ENCODE results near the gene IFT80. TPM values are rescaled to one million over a fixed set of nuclear protein-coding genes. Genes with fewer than 3 reads are reported as not detected.

IFT80 gene
- total RNA-seq (2012; rRNA removed): 27.3 and 48.4 TPM in 2 replicates

GRCh38 chr3:160399125-160400029 lies at the start of gene IFT80, which contains the start of gene SMC4:
IFT80 (minus strand) TSS chr3:160399225; CDS start chr3:160384600, 14,625 bp downstream.
SMC4 (plus strand) TSS chr3:160399650; CDS start chr3:160400827, 1,177 bp downstream.
- Histone ChIP-seq H3K36me3 (ENCODE audit: insufficient read depth, low read length) (no peaks in the 10 kb centered on the region), H3K9me3 (replicated peaks; ENCODE audit: low read length) (no peaks in the 10 kb centered on the region), H3K27me3 (ENCODE audit: control insufficient read depth, insufficient read depth, low read length) (no peaks in the 10 kb centered on the region), H3K4me3 (ENCODE audit: low read length) (peak within 1 kb of the TSS; percentile 95), H3K9ac (ENCODE audit: low read depth, low read length) (peak within 1 kb of the TSS; percentile 95), H3K4me2 (ENCODE audit: low read length) (peak within 1 kb of the TSS; percentile 79), H3K4me1 (ENCODE audit: control insufficient read depth, insufficient read depth, low read length) (peaks cover 33% of the 10 kb centered on the region)

GRCh38 chr3:160447544-160447943 lies 48.5 kb upstream of the IFT80 start:
- Histone ChIP-seq H3K36me3 (ENCODE audit: insufficient read depth, low read length) (peaks cover 18% of the 10 kb centered on the region), H3K9ac (ENCODE audit: low read depth, low read length) (peak overlapping the region; percentile 81), H3K9me3 (replicated peaks; ENCODE audit: low read length) (no peaks in the 10 kb centered on the region), H3K4me2 (ENCODE audit: low read length) (peak overlapping the region; percentile 82), H3K27me3 (ENCODE audit: control insufficient read depth, insufficient read depth, low read length) (no peaks in the 10 kb centered on the region), H3K4me3 (ENCODE audit: low read length) (peak overlapping the region; percentile 81), H3K4me1 (ENCODE audit: control insufficient read depth, insufficient read depth, low read length) (peaks cover 35% of the 10 kb centered on the region)

- H3K4me2 ChIP-seq (ENCODE audit: low read length): peak overlapping the region; percentile 82
- H3K36me3 ChIP-seq (ENCODE audit: insufficient read depth, low read length): peaks cover 18% of the 10 kb centered on the region
- no peak overlapping the region for H3K9ac ChIP-seq (ENCODE audit: low read depth, low read length)
- H3K9me3 ChIP-seq (replicated peaks; ENCODE audit: low read length): no peaks in the 10 kb centered on the region
- no peak overlapping the region for H3K4me3 ChIP-seq (ENCODE audit: low read length)
- H3K27me3 ChIP-seq (ENCODE audit: control insufficient read depth, insufficient read depth, low read length): no peaks in the 10 kb centered on the region
- H3K4me1 ChIP-seq (ENCODE audit: control insufficient read depth, insufficient read depth, low read length): peaks cover 37% of the 10 kb centered on the region
These were observed 47.6 kb upstream of the IFT80 start for GRCh38 chr3:160446522-160447056.

- H3K4me3 ChIP-seq (ENCODE audit: low read length): no peak overlapping the region
- no peak overlapping the region for H3K4me2 ChIP-seq (ENCODE audit: low read length)
- H3K9ac ChIP-seq (ENCODE audit: low read depth, low read length): no peak overlapping the region
- no peaks in the 10 kb centered on the region for H3K9me3 ChIP-seq (replicated peaks; ENCODE audit: low read length)
- no peaks in the 10 kb centered on the region for H3K27me3 ChIP-seq (ENCODE audit: control insufficient read depth, insufficient read depth, low read length)
- peaks cover 18% of the 10 kb centered on the region for H3K36me3 ChIP-seq (ENCODE audit: insufficient read depth, low read length)
- H3K4me1 ChIP-seq (ENCODE audit: control insufficient read depth, insufficient read depth, low read length): peaks cover 31% of the 10 kb centered on the region
These were observed 46.8 kb upstream of the IFT80 start for GRCh38 chr3:160445854-160446253.

GRCh38 chr3:160444411-160444810 lies 45.4 kb upstream of the IFT80 start:
- H3K36me3 ChIP-seq (ENCODE audit: insufficient read depth, low read length): peaks cover 29% of the 10 kb centered on the region
- no peaks in the 10 kb centered on the region for H3K9me3 ChIP-seq (replicated peaks; ENCODE audit: low read length)

GRCh38 chr3:160440687-160441086 lies 41.7 kb upstream of the IFT80 start:
- Histone ChIP-seq H3K9ac (ENCODE audit: low read depth, low read length) (no peak overlapping the region), H3K4me2 (ENCODE audit: low read length) (no peak overlapping the region), H3K36me3 (ENCODE audit: insufficient read depth, low read length) (peaks cover 48% of the 10 kb centered on the region), H3K4me3 (ENCODE audit: low read length) (no peak overlapping the region), H3K27me3 (ENCODE audit: control insufficient read depth, insufficient read depth, low read length) (no peaks in the 10 kb centered on the region), H3K4me1 (ENCODE audit: control insufficient read depth, insufficient read depth, low read length) (peaks cover 5% of the 10 kb centered on the region), H3K9me3 (replicated peaks; ENCODE audit: low read length) (no peaks in the 10 kb centered on the region)

More at GRCh38 chr3:160444411-160444810, 45.4 kb upstream of the IFT80 start:
- H3K9ac ChIP-seq (ENCODE audit: low read depth, low read length): no peak overlapping the region
- no peak overlapping the region for H3K4me3 ChIP-seq (ENCODE audit: low read length)
- H3K27me3 ChIP-seq (ENCODE audit: control insufficient read depth, insufficient read depth, low read length): no peaks in the 10 kb centered on the region
- H3K4me2 ChIP-seq (ENCODE audit: low read length): no peak overlapping the region
- H3K4me1 ChIP-seq (ENCODE audit: control insufficient read depth, insufficient read depth, low read length): peaks cover 21% of the 10 kb centered on the region

- no peak overlapping the region for H3K4me2 ChIP-seq (ENCODE audit: low read length)
- no peaks in the 10 kb centered on the region for H3K27me3 ChIP-seq (ENCODE audit: control insufficient read depth, insufficient read depth, low read length)
- no peak overlapping the region for H3K4me3 ChIP-seq (ENCODE audit: low read length)
- no peak overlapping the region for H3K9ac ChIP-seq (ENCODE audit: low read depth, low read length)
- peaks cover 67% of the 10 kb centered on the region for H3K36me3 ChIP-seq (ENCODE audit: insufficient read depth, low read length)
- H3K9me3 ChIP-seq (replicated peaks; ENCODE audit: low read length): no peaks in the 10 kb centered on the region
- peaks cover 5% of the 10 kb centered on the region for H3K4me1 ChIP-seq (ENCODE audit: control insufficient read depth, insufficient read depth, low read length)
These were observed 38.0 kb upstream of the IFT80 start for GRCh38 chr3:160437083-160437455.

- no peaks in the 10 kb centered on the region for H3K9me3 ChIP-seq (replicated peaks; ENCODE audit: low read length)
- no peak overlapping the region for H3K9ac ChIP-seq (ENCODE audit: low read depth, low read length)
- H3K4me1 ChIP-seq (ENCODE audit: control insufficient read depth, insufficient read depth, low read length): no peaks in the 10 kb centered on the region
- no peak overlapping the region for H3K4me2 ChIP-seq (ENCODE audit: low read length)
- no peak overlapping the region for H3K4me3 ChIP-seq (ENCODE audit: low read length)
- H3K27me3 ChIP-seq (ENCODE audit: control insufficient read depth, insufficient read depth, low read length): no peaks in the 10 kb centered on the region
- peaks cover 78% of the 10 kb centered on the region for H3K36me3 ChIP-seq (ENCODE audit: insufficient read depth, low read length)
These were observed 36.7 kb upstream of the IFT80 start for GRCh38 chr3:160435747-160436146.

- no peak overlapping the region for H3K4me2 ChIP-seq (ENCODE audit: low read length)
- H3K4me3 ChIP-seq (ENCODE audit: low read length): no peak overlapping the region
- H3K36me3 ChIP-seq (ENCODE audit: insufficient read depth, low read length): peaks cover 73% of the 10 kb centered on the region
- no peaks in the 10 kb centered on the region for H3K27me3 ChIP-seq (ENCODE audit: control insufficient read depth, insufficient read depth, low read length)
- no peak overlapping the region for H3K9ac ChIP-seq (ENCODE audit: low read depth, low read length)
- no peaks in the 10 kb centered on the region for H3K9me3 ChIP-seq (replicated peaks; ENCODE audit: low read length)
- H3K4me1 ChIP-seq (ENCODE audit: control insufficient read depth, insufficient read depth, low read length): no peaks in the 10 kb centered on the region
These were observed 36.1 kb upstream of the IFT80 start for GRCh38 chr3:160435095-160435494.

- H3K9ac ChIP-seq (ENCODE audit: low read depth, low read length): no peak overlapping the region
- peaks cover 66% of the 10 kb centered on the region for H3K36me3 ChIP-seq (ENCODE audit: insufficient read depth, low read length)
- no peaks in the 10 kb centered on the region for H3K4me1 ChIP-seq (ENCODE audit: control insufficient read depth, insufficient read depth, low read length)
- H3K9me3 ChIP-seq (replicated peaks; ENCODE audit: low read length): no peaks in the 10 kb centered on the region
- no peak overlapping the region for H3K4me2 ChIP-seq (ENCODE audit: low read length)
- no peak overlapping the region for H3K4me3 ChIP-seq (ENCODE audit: low read length)
- H3K27me3 ChIP-seq (ENCODE audit: control insufficient read depth, insufficient read depth, low read length): no peaks in the 10 kb centered on the region
These were observed 35.0 kb upstream of the IFT80 start for GRCh38 chr3:160434071-160434470.

GRCh38 chr3:160427832-160428424 lies 28.9 kb upstream of the IFT80 start:
- Histone ChIP-seq H3K27me3 (ENCODE audit: control insufficient read depth, insufficient read depth, low read length) (no peaks in the 10 kb centered on the region), H3K4me3 (ENCODE audit: low read length) (no peak overlapping the region), H3K9ac (ENCODE audit: low read depth, low read length) (no peak overlapping the region), H3K36me3 (ENCODE audit: insufficient read depth, low read length) (peaks cover 67% of the 10 kb centered on the region), H3K4me2 (ENCODE audit: low read length) (no peak overlapping the region), H3K4me1 (ENCODE audit: control insufficient read depth, insufficient read depth, low read length) (no peaks in the 10 kb centered on the region), H3K9me3 (replicated peaks; ENCODE audit: low read length) (no peaks in the 10 kb centered on the region)

Measured in skeletal muscle satellite cell (primary cell).